ENCODE results near the gene SRGAP2.
"Not testable (repeated sequence)": the region's sequence is repeated elsewhere in the genome, so short reads cannot be mapped to it uniquely, and the experiment has no call there.

The SRGAP2 gene

DNA sequence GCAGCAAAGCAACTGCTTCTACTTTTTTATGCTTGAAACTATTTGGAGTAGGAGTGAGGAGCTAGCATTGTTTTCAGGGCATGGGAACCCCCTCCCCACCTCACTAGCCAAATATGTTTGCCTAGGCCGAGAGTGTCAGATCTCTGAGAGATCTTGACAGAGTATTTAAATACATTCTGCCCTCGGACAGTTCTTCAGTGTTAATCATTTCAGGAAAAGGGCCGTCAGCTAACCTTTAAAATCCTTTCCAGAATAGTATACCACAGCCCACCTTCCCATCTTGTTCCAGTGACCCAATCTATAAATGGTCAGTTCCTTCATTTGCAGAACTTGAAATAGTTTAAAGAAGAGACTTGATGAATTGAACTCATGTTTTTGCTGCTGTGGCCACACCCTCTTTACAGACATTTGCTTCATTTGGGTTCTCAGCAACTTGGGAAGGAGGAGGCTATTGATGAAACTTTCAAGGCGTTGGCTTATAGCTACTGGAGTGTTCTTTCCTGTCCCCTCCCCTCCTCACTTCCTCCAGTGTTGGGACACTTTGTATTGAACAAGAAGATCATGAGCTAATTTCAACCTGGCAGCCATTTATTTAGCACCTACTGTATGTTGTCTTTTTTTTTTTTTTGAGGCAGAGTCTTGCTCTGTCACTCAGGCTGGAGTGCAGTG is 17.1 kb downstream of the SRGAP2 start:
- not testable (repeated sequence) for H3K27ac ChIP-seq; H3K27me3 ChIP-seq (ENCODE audit: insufficient read depth, low read depth, severe bottlenecking); H3K9me3 ChIP-seq (ENCODE audit: severe bottlenecking); H3K36me3 ChIP-seq; H3K4me3 ChIP-seq (ENCODE audit: low read depth, low read length); DNase-seq

DNA sequence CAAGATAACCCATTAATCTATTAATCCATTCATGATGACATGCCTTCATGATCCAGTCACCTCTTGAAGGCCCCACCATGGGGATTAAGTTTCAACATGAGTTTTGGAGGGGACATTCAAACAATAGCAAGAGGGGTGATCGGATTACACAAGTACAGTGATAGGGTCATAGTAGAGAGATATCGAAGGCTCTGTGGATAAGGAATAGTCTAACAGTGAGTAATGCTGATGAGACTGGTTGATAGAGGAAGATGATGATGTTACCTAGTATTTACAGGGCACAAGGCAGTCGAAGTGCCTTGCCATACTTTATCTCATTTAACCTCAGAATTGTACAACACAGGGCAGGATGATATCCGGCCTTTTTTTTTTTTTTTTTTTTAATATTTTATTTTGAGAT is 18.2 kb downstream of the SRGAP2 start:
- H3K27me3 ChIP-seq (ENCODE audit: insufficient read depth, low read depth, severe bottlenecking); DNase-seq; H3K4me3 ChIP-seq (ENCODE audit: low read depth, low read length); H3K27ac ChIP-seq; H3K9me3 ChIP-seq (ENCODE audit: severe bottlenecking); H3K36me3 ChIP-seq: not testable (repeated sequence)

DNA sequence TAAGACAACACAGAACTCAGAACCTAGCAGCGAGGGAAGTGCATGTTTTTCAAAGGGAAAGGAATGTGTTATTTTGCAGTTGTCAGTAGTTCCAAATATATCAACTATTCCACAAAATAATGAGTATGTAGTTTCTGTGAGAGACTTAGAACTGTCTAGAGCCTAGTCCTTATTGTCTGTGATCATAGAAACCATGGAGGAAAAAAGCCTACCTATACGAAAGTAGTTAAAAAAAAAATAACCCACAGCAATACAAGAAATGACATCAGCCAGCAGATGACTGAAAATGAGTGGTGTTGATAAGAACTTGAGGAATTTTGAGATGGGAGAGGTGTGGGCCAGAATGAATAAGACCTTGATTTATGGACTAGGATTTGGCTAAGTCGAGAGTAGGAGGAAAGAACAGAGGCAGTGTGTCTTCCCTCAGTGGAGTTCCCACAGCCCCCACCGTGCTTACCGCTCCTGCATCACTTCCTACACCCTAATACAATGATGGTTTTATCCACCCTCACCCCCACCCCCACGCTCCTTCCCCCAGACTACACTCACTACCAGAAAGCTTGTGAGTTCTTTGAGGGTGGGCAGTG is 20.9 kb downstream of the SRGAP2 start:
- not testable (repeated sequence) for H3K27ac ChIP-seq; H3K4me3 ChIP-seq (ENCODE audit: low read depth, low read length); H3K27me3 ChIP-seq (ENCODE audit: insufficient read depth, low read depth, severe bottlenecking); H3K36me3 ChIP-seq; DNase-seq; H3K9me3 ChIP-seq (ENCODE audit: severe bottlenecking)

DNA sequence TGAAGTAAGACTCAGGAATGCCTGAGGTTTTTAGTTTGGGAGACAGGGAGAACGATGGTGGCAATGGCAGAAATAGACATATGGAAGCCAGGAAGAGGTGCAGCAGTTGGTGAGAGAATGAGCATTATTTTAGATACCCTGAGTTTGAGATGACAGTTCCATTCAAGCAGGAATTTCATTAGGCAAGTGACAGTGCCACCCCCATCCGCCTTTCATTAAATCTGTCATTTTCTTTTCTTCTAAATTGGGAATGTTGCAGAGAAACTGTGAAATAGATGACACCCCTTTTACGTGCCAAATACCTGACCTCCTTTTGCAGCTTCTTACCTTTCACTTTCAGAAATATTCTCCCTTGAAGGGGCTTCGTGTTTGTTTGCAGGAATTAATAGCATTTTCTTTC is 22.0 kb downstream of the SRGAP2 start:
- not testable (repeated sequence) for H3K27me3 ChIP-seq (ENCODE audit: insufficient read depth, low read depth, severe bottlenecking); H3K36me3 ChIP-seq; DNase-seq; H3K4me3 ChIP-seq (ENCODE audit: low read depth, low read length); H3K9me3 ChIP-seq (ENCODE audit: severe bottlenecking); H3K27ac ChIP-seq

DNA sequence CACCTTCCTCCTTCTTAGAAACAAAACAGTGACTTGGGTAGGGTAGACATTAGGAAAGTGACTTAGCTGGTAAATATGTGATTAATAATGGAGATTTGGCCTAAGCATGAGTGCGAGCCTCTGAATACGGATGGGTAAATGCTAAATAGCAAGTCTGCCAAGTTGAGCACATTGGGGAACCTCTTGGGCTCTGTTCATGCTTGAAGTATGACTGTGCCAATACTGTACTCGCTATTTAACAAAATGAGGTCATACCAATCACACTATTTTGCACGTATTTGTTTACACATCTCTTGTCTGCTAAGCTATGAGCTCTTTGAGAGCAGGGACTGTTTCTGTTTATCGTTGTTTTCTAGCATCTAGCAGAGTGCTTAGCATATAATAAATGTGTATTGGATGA is 23.5 kb downstream of the SRGAP2 start:
- not testable (repeated sequence) for DNase-seq; H3K27ac ChIP-seq; H3K36me3 ChIP-seq; H3K4me3 ChIP-seq (ENCODE audit: low read depth, low read length); H3K27me3 ChIP-seq (ENCODE audit: insufficient read depth, low read depth, severe bottlenecking); H3K9me3 ChIP-seq (ENCODE audit: severe bottlenecking)

DNA sequence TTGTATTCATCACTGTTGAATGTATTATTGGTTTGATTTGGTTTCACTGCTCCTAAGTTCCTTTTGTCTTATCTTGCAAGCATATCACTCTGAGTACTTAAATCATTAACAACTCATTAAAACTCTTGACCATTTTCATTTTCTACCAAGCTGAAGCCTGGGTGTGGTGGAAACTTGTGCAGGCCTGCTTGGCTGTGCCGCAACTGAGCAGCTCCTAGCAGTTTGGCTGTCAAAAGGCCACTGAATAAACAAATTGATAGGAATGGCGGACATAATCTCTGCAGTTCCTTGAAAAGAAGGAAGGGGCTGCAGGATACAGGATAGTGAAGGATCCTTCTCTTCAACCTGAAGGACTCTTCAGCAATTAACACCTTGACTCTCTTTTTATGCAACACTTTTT is 25.9 kb downstream of the SRGAP2 start:
- H3K4me3 ChIP-seq (ENCODE audit: low read depth, low read length); H3K27me3 ChIP-seq (ENCODE audit: insufficient read depth, low read depth, severe bottlenecking); DNase-seq; H3K9me3 ChIP-seq (ENCODE audit: severe bottlenecking); H3K36me3 ChIP-seq; H3K27ac ChIP-seq: not testable (repeated sequence)

DNA sequence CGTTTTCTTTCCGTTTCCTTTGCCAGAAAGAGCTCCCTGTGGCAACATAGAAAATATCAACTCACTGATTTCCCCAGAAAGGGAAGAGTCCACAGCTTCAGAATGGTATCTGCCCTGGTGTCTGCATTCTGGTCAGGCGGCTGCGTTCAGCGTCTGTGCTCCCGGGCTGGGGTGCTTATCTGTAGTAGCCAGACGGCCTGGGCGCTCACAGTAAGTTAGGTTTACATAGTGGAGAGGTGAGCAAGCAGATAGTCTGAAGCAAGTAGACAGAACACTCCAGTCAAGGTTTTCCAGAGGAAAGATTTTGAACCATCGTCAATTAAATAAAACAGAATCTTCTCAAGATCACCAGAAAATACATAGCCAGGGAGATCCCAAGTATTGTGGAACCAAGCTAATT is 28.6 kb downstream of the SRGAP2 start:
- H3K27me3 ChIP-seq (ENCODE audit: insufficient read depth, low read depth, severe bottlenecking); H3K9me3 ChIP-seq (ENCODE audit: severe bottlenecking); H3K27ac ChIP-seq; H3K4me3 ChIP-seq (ENCODE audit: low read depth, low read length); H3K36me3 ChIP-seq; DNase-seq: not testable (repeated sequence)

DNA sequence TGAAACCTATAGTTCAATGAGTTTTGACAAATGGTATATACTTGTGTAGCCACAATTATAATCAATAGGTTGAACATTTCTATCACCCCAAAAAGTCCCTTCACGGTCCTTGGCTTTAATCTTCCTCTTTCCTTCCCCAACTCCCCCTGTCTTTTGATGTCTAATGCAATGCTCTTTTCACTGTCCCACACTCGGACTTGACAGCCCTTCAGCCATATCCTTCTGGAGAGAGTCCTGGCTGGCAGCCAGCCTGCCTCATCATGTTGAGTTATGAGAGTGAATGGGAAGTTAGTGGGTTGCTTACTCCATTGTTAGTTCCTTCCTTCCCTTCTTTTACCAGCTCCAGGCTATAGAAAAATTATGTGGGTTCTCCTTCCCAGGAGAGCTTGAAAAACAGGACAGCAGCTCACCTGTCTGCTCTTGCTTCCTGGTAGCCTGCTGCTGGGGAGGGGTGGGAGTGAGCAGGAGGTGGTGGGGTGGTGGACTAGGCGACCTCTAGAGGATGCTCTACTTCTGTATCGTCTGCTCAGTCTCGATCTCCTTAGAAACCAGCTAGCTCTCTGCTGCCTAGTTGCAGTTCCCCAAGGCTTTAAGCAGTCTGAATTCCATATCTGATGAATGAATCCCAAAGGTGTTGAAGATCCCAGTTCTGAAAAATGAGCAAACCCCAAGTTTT is 29.8 kb downstream of the SRGAP2 start:
- H3K4me3 ChIP-seq (ENCODE audit: low read depth, low read length); H3K36me3 ChIP-seq; H3K9me3 ChIP-seq (ENCODE audit: severe bottlenecking); H3K27ac ChIP-seq; H3K27me3 ChIP-seq (ENCODE audit: insufficient read depth, low read depth, severe bottlenecking): not testable (repeated sequence)
- peak; percentile 10 for DNase-seq

DNA sequence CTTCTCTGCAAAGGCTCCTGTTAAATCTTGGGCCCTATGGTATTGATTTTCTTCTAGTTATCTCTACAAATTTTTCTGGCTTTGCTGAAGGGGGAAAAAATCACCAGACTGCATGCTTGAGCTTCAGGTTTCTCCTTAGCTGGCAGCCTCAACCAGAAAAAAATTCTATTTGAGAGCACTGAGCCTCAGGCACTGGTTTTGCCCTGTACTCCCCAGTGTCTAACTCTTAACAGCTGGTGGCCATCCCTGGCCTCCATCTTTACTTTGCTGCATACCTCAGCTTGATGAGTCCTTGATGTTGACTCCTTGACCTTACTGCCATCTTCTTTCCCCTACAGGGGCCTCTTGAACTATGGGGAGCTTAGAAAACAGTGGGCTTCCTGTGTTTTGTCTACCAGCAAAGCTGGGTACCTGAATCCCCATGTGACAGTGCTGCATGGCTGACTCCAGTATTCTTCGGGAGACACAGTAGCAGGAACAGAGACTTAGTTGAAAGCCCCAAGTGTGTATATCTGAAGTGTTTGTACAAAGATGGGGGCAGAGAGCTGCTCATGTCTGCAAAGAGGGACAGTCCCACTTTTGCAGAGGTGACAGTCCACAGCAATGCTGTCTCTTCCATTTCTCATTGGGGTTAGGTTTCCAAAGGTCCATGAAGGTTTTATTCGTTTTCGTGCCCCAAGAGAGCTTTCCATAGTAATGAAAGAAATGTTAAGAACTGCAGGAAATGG is 31.0 kb downstream of the SRGAP2 start:
- H3K27ac ChIP-seq; H3K36me3 ChIP-seq; H3K27me3 ChIP-seq (ENCODE audit: insufficient read depth, low read depth, severe bottlenecking); H3K4me3 ChIP-seq (ENCODE audit: low read depth, low read length); DNase-seq; H3K9me3 ChIP-seq (ENCODE audit: severe bottlenecking): not testable (repeated sequence)

DNA sequence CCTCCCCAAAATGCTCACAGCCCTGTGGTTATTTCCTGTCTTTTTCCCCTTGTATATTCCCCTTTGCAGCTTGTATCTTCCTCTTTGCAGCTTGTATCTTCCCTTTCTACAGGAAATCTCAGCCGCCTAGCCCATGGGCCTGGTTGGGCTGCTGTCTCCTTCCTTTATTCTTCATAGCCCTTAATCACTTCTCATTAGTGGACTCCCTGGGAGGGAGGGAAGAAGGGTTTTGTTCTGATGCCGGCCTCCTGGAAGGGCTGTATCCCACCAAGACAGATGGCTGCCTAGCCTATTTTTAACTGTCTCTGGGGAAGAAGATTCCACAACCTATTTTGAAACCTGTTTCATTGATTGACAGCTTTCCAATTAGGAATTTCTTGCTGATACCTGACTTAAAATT is 31.8 kb downstream of the SRGAP2 start:
- H3K36me3 ChIP-seq; H3K9me3 ChIP-seq (ENCODE audit: severe bottlenecking); H3K27ac ChIP-seq; H3K4me3 ChIP-seq (ENCODE audit: low read depth, low read length); H3K27me3 ChIP-seq (ENCODE audit: insufficient read depth, low read depth, severe bottlenecking); DNase-seq: not testable (repeated sequence)

DNA sequence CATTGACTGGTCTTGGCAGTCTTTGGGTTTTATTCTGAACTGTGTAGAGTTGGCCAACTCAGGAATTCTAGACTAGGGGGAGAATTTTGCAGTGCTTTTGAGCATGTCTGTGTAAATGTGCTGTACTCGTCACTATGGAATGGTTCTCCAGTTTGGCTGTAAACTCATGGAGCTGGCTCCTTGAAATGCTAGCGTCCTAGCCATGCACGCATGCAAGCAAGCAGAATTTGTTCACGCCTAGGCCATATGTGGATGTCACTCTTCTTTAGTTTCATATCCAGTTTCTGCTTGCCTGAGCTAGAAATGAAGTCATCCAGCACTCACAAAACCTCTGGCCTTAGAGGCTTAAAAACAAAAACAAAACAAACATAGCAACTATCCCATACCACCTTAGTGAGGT is 36.9 kb downstream of the SRGAP2 start:
- not testable (repeated sequence) for H3K36me3 ChIP-seq; H3K27ac ChIP-seq; DNase-seq; H3K27me3 ChIP-seq (ENCODE audit: insufficient read depth, low read depth, severe bottlenecking); H3K4me3 ChIP-seq (ENCODE audit: low read depth, low read length); H3K9me3 ChIP-seq (ENCODE audit: severe bottlenecking)

DNA sequence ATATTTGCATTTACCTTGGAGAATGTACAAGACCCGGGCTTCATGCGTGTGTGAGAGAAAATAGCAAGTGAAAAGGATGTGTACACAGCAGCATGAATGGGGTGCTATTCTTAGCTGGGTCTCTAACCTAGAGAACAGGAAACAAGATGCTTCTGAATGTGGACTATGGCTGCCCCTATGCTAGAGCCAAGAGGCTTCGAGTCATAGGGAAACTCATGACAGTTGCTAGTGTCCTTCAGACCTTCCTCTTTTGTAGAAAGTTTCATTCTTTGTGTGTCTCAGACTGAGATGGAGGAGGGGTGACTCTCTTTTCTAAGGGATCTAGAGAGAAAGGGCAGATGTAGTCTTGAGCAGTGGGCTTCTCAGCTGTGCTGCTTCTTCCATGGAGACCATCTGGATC is 40.0 kb downstream of the SRGAP2 start:
- not testable (repeated sequence) for H3K27me3 ChIP-seq (ENCODE audit: insufficient read depth, low read depth, severe bottlenecking); H3K36me3 ChIP-seq; H3K27ac ChIP-seq; H3K9me3 ChIP-seq (ENCODE audit: severe bottlenecking); H3K4me3 ChIP-seq (ENCODE audit: low read depth, low read length); DNase-seq

DNA sequence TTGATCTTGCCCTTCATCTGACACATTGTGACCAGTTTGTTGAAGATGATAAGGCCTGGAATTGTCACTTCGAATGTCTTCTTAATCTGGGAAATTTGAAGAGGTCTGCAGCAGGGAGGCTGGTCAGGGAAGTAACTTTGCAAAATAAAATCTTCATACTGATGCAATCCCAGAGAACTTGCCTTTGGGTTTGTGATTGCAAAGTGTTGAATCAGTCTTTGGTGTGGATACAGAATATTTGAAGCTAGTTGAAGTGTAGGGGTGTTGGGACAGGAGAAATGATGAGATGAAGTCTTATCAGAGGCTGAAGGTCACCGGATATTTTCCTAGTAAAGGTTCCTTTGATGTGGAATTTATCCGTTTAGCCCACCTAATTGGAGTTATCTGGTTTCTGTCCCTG is 42.1 kb downstream of the SRGAP2 start:
- not testable (repeated sequence) for H3K4me3 ChIP-seq (ENCODE audit: low read depth, low read length); DNase-seq; H3K36me3 ChIP-seq; H3K9me3 ChIP-seq (ENCODE audit: severe bottlenecking); H3K27me3 ChIP-seq (ENCODE audit: insufficient read depth, low read depth, severe bottlenecking); H3K27ac ChIP-seq

DNA sequence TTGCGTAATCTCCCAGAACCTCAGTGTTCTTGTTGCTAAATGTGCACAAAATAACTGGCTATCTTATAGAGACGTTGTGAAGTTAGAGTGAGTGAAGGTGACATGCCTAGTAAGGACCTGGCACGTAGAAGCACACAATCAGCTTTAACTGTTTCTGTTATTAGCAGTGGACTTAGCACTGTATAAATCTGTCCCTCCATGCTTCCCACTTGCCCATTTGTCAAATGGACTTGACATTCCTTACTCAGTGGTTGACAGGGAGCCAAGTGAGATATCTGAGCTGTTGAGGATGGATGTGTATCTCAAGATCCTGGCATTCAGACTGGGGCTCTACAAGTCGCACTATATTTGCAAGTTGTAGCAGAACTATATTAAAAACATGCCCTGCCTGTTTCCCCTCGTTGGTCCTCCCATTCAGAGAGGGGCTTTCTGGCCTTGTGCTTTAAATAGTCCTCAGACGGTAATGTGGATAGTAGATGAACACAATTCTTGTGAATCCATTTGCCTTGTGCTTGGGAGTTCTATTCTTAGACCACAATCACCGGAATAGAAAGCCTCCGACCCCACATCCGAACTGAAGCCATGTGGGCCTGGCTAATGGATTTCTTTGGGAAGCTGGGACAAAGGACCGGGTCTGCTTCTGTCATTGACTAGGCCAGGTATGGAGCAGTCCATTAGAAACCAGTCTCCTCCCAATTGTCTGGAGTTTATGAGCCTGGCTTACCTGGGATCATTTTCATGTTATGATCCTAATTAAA is 43.0 kb downstream of the SRGAP2 start:
- not testable (repeated sequence) for H3K27me3 ChIP-seq (ENCODE audit: insufficient read depth, low read depth, severe bottlenecking); H3K9me3 ChIP-seq (ENCODE audit: severe bottlenecking); H3K4me3 ChIP-seq (ENCODE audit: low read depth, low read length); H3K36me3 ChIP-seq; DNase-seq; H3K27ac ChIP-seq

All from WERI-Rb-1 (cell line).